Uterus (tissue), 4 donors: ENCODE data around the gene PPP6R2. TPM values are rescaled to one million over a fixed set of nuclear protein-coding genes. Genes with fewer than 3 reads are reported as not detected.

Experiments used
- DNase-seq, 2 donors: peaks; one replicate each; pipeline ENCODE4 v3.0.0-alpha.2; 2019 to 2020
- H3K27ac ChIP-seq, 2 donors: fragments of 200-600 bp; sonication (generic); 1 replicate in 1 of 2; 2 replicates in 1 of 2; pipeline ENCODE4 v1.5.1; 2016 to 2018
- H3K27me3 ChIP-seq, 2 donors: fragments of 200-600 bp; sonication (generic); one replicate each; pipeline ENCODE4 v1.5.1; 2018 to 2019; ENCODE audit warnings: control low read depth in 1 of 2
- H3K36me3 ChIP-seq, 2 donors: fragments of 200-600 bp; sonication (generic); one replicate each; pipeline ENCODE4 v1.5.1; 2019; ENCODE audit warnings: control low read depth in 1 of 2
- H3K4me1 ChIP-seq, 2 donors: fragments of 200-600 bp; sonication (generic); one replicate each; pipeline ENCODE4 v1.5.1; 2018 to 2019; ENCODE audit warnings: control low read depth in 1 of 2
- H3K4me3 ChIP-seq, 2 donors: fragments of 200-600 bp; sonication (generic); 1 replicate in 1 of 2; 2 replicates in 1 of 2; pipeline ENCODE4 v1.5.1; 2018 to 2019; ENCODE audit warnings: mild to moderate bottlenecking in 1 of 2
- H3K9me3 ChIP-seq, 2 donors: fragments of 200-600 bp; sonication (generic); one replicate each; pipeline ENCODE4 v1.5.1; 2019; ENCODE audit warnings: control low read depth in 1 of 2
- CTCF ChIP-seq, 4 experiments: fragments of 200-600 bp in 2 of 4; fragments of 450-650 bp in 2 of 4; sonication (generic) in 2 of 4; IDR thresholded peaks; one replicate each; pipeline ENCODE4 v1.5.1; 2016 to 2019; ENCODE audit warnings: antibody characterized with exemption in 4 of 4, mild to moderate bottlenecking in 2 of 4, moderate library complexity in 1 of 4
- POLR2A ChIP-seq, 2 donors: fragments of 450-650 bp; IDR thresholded peaks; one replicate each; pipeline ENCODE4 v1.6.1; 2016; ENCODE audit warnings: antibody characterized with exemption in 2 of 2, mild to moderate bottlenecking in 1 of 2, moderate library complexity in 1 of 2
- intact Hi-C: fragments of 100-400 bp; cut with DNase I; formaldehyde crosslinking; loops from one replicate; pipeline ENCODE4 v1.15.1; 2023; ENCODE audit warnings: low total_unique reads
- total RNA-seq, 4 donors: library from RNA; depleted of rRNA in 3 of 4; stranded (reverse); fragments of >200 nt in 3 of 4; gene quantifications; one replicate each; pipeline versions ENCODE4 v1.1.0 to v1.2.4, GENCODE V29; 2014 to 2023
- donor health status: DM: yes; HTN: yes; CAD: no.

PPP6R2 gene
- total RNA-seq, 4 donors from 2014 or later, result 42.4 to 73.1 (median 47.2) TPM

DNA sequence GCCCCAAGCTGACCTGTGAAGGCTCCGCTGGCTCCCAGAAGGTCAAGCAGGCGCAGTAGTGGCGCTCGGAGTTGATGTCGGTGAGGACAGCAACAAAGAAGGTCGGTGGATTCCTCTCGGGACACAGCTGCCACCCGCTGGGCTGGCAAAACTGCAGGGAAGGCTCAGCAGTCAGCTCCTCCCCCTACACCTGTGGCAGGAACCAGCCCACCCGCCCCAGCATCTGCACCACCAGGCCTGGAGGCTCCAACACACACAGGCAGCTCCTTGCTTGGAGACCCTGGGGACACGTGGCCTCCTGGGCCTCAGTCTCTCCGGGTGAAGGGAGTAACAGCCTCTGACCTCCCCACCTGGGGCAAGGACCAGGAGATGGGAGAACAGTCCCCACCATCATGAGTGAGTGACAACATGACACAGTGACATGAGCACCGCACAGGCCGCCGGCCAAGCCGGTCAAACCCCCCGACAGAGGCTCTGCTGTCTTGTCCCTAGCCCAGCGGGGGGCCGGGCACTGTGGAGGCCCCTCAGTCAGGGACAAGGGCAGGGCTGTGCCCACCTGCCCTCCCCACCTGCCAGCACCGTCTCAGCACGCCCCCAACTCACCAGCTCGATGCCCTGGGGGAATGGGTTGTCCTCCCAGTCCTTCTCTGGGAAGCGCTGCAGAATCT lies 124.8 kb downstream of the PPP6R2 start:
- H3K27me3 ChIP-seq, result no peaks in the 10 kb centered on the region
- no peak overlapping the region for H3K27ac ChIP-seq
- H3K36me3 ChIP-seq, result no peaks in the 10 kb centered on the region
- TF ChIP-seq POLR2A (IDR thresholded peaks at IDR 0.05), result no peak
- no peak for TF ChIP-seq CTCF (IDR thresholded peaks at IDR 0.05)
- no peak for DNase-seq
- H3K9me3 ChIP-seq, result no peaks in the 10 kb centered on the region
- no peak overlapping the region for H3K4me3 ChIP-seq
- peaks cover 0 to 12% of the 10 kb centered on the region in 2 donors for H3K4me1 ChIP-seq
- intact Hi-C loops, result no loop called here

DNA sequence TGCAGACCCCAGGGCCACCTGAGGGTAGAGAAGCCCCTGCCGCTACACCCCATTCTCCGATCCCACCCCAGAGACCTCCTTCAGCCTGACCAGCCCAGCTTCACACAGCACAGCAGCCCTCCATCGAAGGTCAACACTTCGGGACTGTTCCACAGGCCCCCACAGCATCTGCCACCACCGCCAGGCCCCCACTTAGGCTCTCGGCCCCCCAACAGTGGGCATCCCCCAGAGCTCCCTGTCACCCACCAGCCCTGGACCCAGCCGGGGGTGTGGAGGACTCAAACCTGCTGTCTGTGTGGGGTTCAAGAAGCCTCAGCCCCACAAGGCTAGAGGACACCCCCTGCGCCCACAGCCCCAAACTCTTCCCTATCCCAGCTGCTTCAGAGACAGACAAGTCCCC lies 125.5 kb downstream of the PPP6R2 start:
- H3K9me3 ChIP-seq, result no peaks in the 10 kb centered on the region
- TF ChIP-seq CTCF (IDR thresholded peaks at IDR 0.05) (no peak), POLR2A (IDR thresholded peaks at IDR 0.05) (no peak)
- no peak overlapping the region for H3K4me3 ChIP-seq
- DNase-seq, result no peak
- no peak overlapping the region for H3K27ac ChIP-seq
- no peaks in the 10 kb centered on the region for H3K36me3 ChIP-seq
- peaks cover 0 to 19% of the 10 kb centered on the region in 2 donors for H3K4me1 ChIP-seq
- intact Hi-C loops, result no loop called here
- H3K27me3 ChIP-seq, result no peaks in the 10 kb centered on the region

GRCh38 chr22:50469377-50470305 lies 126.5 kb downstream of the PPP6R2 start:
- TF ChIP-seq CTCF (IDR thresholded peaks at IDR 0.05), result no peak
- TF ChIP-seq POLR2A (IDR thresholded peaks at IDR 0.05), result no peak
- Histone ChIP-seq H3K27me3 (no peaks in the 10 kb centered on the region), H3K9me3 (no peaks in the 10 kb centered on the region), H3K27ac (no peak overlapping the region), H3K4me3 (no peak overlapping the region), H3K4me1 (peaks cover 0 to 22% of the 10 kb centered on the region in 2 donors), H3K36me3 (no peaks in the 10 kb centered on the region)
- no peak for DNase-seq
- intact Hi-C loops, result no loop called here

DNA sequence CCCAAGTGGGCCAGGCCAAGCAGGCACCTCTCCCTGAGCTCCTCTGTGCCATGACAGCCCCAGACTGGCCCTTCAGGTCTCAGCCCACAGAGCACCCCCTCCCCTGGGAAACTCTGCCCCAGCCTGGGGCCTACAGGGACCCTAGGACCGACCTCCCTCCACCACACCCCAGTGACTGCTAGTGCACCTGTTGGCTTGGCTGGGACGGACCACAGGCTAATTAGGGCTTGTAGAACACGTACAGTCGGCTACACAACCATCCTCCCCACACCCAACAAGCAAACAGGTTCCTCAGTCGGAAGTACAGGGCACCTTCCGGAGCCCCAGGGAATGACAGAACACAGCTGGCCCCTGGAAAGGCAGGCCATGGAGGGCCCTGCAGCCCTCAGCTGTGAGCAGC lies 127.4 kb downstream of the PPP6R2 start:
- H3K4me3 ChIP-seq, result no peak overlapping the region
- no peak for TF ChIP-seq POLR2A (IDR thresholded peaks at IDR 0.05)
- TF ChIP-seq CTCF (IDR thresholded peaks at IDR 0.05), result no peak
- no peaks in the 10 kb centered on the region for H3K36me3 ChIP-seq
- no peaks in the 10 kb centered on the region for H3K9me3 ChIP-seq
- intact Hi-C loops, result no loop called here
- peaks cover 0 to 25% of the 10 kb centered on the region in 2 donors for H3K4me1 ChIP-seq
- no peaks in the 10 kb centered on the region for H3K27me3 ChIP-seq
- H3K27ac ChIP-seq, result no peak overlapping the region
- DNase-seq, result no peak
